ENCODE results near the gene CD48.
"Not testable (repeated sequence)": the region's sequence is repeated elsewhere in the genome, so short reads cannot be mapped to it uniquely, and the experiment has no call there.

Gene CD48

DNA sequence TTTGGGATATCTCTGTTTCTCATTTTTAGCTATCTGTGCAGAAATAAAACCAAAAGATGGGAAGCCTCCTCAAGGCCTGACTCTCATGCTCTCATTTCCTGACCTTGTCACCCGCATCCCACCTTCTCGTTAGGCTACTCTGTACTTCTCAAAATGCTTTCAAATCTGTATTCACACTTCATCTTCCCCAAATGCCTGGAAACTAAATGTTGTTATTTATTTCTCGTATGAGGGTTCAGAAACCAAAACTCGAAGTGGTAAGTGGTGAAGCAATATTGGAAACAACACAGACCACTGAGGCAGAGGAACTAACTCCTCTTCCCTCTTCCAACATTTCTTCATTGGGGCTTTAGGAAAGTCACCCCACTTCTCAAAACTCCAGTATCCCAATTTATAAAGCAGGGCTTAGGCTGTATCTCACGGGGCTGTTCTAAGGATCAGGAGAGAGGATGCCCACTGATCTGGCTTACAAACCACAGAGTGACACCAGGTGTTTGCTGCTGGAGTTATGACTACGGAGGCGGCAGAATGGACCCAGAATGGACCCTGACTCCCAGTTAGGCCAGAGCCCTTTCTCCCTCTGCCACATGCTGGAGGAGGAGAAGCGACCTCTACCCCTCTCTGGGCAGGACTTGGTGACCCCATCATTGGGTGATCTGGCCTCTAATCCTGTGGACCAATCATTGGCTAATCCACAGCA, 31.0 kb upstream of the CD48 start:
- Histone ChIP-seq H3K36me3 (no peaks in the 10 kb centered on the region), H3K4me1 (no peaks in the 10 kb centered on the region), H3K9ac (no peak overlapping the region), H3K9me3 (no peaks in the 10 kb centered on the region), H4K20me1 (no peaks in the 10 kb centered on the region), H3K27ac (no peak overlapping the region), H3K4me2 (no peak overlapping the region), H3K4me3 (no peak overlapping the region), H3K27me3 (no peaks in the 10 kb centered on the region)
- no peak for TF ChIP-seq Cebpa-rat (IDR thresholded peaks at IDR 0.05)

DNA sequence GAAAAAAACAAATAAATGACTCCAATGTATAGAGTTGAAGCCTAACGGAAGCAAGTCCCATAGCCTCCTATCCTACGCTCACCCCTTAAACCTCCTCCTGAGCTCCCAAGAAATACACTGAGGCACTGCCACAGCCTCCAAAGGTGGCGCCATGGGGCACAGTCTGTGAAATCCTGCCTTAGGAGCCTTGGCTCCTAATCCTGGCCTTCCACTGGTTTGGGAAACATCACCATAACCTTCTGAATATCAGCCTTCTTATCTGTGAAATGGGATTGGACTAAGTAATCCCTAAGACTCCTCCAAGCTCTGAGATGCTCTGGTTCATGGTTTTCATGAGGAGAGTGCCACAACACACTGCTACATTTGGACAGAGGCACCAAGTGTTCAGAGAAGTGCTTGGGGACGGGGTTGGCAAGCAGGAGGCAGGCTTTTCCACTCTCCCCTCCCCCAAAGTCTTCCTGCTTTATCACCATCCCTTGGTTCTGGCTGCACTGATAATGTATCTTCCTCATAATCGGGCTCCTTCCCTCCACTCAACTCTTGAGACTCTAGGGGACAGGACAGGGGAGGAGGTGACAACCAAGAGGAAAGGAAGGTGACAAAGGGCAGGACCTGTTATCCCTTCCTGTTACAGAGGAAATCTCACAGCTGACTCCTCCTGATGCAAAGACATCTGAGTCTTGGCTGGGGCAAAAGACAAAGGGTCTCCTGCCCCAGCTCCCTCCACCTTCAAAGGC, 30.2 kb upstream of the CD48 start:
- no peaks in the 10 kb centered on the region for H3K4me1 ChIP-seq
- no peak overlapping the region for H3K27ac ChIP-seq
- TF ChIP-seq Cebpa-rat (IDR thresholded peaks at IDR 0.05) = no peak
- no peaks in the 10 kb centered on the region for H3K27me3 ChIP-seq
- no peak overlapping the region for H3K4me3 ChIP-seq
- no peaks in the 10 kb centered on the region for H3K36me3 ChIP-seq
- H3K9me3 ChIP-seq = peaks cover 7% of the 10 kb centered on the region
- H3K4me2 ChIP-seq = no peak overlapping the region
- H4K20me1 ChIP-seq = no peaks in the 10 kb centered on the region
- no peak overlapping the region for H3K9ac ChIP-seq

DNA sequence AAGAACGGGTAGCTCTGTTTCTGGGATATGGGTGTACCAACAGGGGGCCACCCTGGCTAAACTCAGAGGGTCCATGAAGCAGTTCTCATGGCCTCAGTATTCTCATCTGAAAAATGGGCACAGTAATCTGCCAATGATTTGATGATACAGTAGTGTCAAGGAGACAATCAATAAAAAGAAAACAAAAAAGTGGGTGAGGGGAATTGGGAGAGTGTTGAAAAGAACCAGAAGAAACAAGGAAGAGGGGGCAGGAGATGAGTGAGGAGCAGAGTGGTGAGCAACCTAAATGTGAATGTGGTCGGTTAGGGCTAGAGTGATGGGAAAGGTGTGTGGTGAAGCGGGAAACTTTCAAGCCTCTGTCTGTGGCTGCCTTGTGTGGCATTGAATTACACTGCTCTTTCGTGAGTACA, 29.5 kb upstream of the CD48 start:
- Histone ChIP-seq H3K4me2 (no peak overlapping the region), H3K27me3 (no peaks in the 10 kb centered on the region), H3K4me1 (no peaks in the 10 kb centered on the region), H3K36me3 (no peaks in the 10 kb centered on the region), H3K4me3 (no peak overlapping the region), H3K9me3 (peaks cover 12% of the 10 kb centered on the region), H4K20me1 (no peaks in the 10 kb centered on the region), H3K9ac (no peak overlapping the region), H3K27ac (no peak overlapping the region)
- no peak for TF ChIP-seq Cebpa-rat (IDR thresholded peaks at IDR 0.05)

DNA sequence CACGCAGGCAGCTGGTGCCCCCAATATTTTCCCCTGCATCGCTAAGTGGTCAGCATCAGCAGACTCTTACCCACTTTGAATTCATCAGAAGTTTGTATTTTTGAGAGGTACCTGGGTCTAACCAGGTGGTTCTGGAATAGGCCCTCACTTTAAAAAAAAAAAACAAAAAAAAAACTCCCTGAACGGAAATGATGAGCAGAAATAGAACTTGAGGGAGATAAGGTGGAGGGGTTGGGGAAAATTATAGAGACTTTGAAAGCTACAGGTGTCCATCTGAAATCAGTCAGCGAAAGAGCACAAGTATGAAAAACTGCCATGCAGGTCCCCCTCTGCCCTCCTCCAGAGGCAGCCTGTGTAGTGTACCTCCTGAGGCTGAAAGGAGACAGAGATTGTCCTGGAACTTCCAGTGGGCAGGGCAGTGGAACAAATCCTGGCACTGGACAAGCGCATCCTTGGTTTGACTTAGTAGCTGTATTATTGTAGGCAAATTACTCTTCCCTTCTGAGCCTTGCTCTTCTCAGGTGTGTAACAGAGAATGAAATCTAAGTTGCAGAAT, 28.6 kb upstream of the CD48 start:
- Histone ChIP-seq H3K4me2 (no peak overlapping the region), H3K9me3 (peaks cover 16% of the 10 kb centered on the region), H3K27me3 (no peaks in the 10 kb centered on the region), H4K20me1 (no peaks in the 10 kb centered on the region), H3K36me3 (no peaks in the 10 kb centered on the region), H3K9ac (no peak overlapping the region), H3K4me1 (no peaks in the 10 kb centered on the region), H3K4me3 (no peak overlapping the region), H3K27ac (no peak overlapping the region)
- no peak for TF ChIP-seq Cebpa-rat (IDR thresholded peaks at IDR 0.05)

DNA sequence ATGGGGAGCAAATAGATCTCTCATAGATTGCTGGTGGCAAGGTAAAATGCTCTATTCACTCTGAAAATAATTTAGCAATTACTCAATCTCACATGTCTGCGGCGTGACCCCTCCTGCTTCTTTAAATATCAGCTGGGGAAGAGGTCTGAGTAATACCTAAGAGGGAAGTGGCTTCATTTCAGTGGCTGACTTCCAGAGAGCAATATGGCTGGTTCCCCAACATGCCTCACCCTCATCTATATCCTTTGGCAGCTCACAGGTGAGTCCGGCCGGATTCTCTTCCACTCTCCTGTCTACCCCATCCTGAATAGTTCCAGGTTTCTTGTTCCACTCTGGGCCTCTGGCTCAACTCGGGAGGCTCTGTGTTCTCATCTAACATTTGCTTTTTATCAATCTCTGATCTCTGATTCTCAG, 27.5 kb upstream of the CD48 start, which contains the start of gene SLAMF7:
Gene SLAMF7, plus strand, starts transcription at position 150 of the 414 bp plus-strand sequence. Its CDS starts 55 bp downstream, at position 205.
- Histone ChIP-seq H3K4me2 (no peak within 1 kb of the TSS), H3K27ac (no peak within 1 kb of the TSS), H3K27me3 (no peaks in the 10 kb centered on the region), H3K9ac (no peak within 1 kb of the TSS), H4K20me1 (no peaks in the 10 kb centered on the region), H3K36me3 (no peaks in the 10 kb centered on the region), H3K4me3 (no peak within 1 kb of the TSS), H3K9me3 (peaks cover 19% of the 10 kb centered on the region), H3K4me1 (peaks cover under 1% of the 10 kb centered on the region; the same call in 1 of the 2 replicates)
- TF ChIP-seq Cebpa-rat (IDR thresholded peaks at IDR 0.05) = no peak

DNA sequence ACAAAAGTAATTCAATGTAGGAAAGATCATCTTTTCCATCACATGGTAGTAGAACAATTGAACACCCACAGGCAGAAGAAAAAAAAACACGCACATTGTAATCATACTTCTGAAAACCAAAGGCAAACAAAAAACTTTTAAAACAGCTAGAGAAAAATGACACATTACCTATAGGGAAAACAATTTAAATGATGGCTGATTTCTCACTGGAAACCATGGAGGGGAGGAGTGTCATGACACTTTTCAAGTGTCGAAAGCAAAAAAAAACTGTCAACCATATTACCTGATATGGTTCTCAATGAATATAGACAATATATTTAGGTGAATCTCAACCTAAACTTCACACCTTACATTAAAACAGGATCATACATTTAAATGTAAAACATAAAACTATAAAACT, 26.6 kb upstream of the CD48 start:
- no peak overlapping the region for H3K9ac ChIP-seq
- peaks cover 19% of the 10 kb centered on the region for H3K9me3 ChIP-seq
- no peaks in the 10 kb centered on the region for H3K36me3 ChIP-seq
- no peak overlapping the region for H3K27ac ChIP-seq
- H4K20me1 ChIP-seq = no peaks in the 10 kb centered on the region
- no peak overlapping the region for H3K4me2 ChIP-seq
- TF ChIP-seq Cebpa-rat (IDR thresholded peaks at IDR 0.05) = no peak
- H3K4me3 ChIP-seq = no peak overlapping the region
- H3K4me1 ChIP-seq = peaks cover 8% of the 10 kb centered on the region
- no peaks in the 10 kb centered on the region for H3K27me3 ChIP-seq

DNA sequence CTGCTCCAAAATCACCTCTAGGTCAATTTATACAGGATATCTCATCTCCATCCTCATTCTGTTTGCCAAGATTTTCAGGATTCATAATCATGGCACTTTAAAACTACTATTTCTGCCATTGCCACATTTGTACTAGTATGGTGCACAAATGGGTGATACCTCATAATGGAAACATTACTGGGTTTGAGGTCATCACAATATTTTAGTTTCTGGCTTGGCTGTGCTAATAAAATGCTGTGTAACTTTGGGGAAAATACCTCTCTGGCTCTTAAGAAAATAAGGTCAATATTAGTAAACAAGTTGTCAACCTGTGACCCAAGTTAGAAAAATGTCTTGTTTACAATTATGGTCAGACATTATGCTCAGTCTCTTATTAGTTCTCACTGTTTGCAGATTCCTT, 22.7 kb upstream of the CD48 start:
- H3K4me1 ChIP-seq = peaks cover 8% of the 10 kb centered on the region
- H3K4me2 ChIP-seq = peak overlapping the region; percentile 25; the same call in 1 of the 2 replicates
- H3K27me3 ChIP-seq = no peaks in the 10 kb centered on the region
- H3K4me3 ChIP-seq = no peak overlapping the region
- no peak overlapping the region for H3K9ac ChIP-seq
- no peaks in the 10 kb centered on the region for H3K36me3 ChIP-seq
- no peak overlapping the region for H3K27ac ChIP-seq
- H4K20me1 ChIP-seq = no peaks in the 10 kb centered on the region
- TF ChIP-seq Cebpa-rat (IDR thresholded peaks at IDR 0.05) = no peak
- peaks cover 19% of the 10 kb centered on the region for H3K9me3 ChIP-seq

DNA sequence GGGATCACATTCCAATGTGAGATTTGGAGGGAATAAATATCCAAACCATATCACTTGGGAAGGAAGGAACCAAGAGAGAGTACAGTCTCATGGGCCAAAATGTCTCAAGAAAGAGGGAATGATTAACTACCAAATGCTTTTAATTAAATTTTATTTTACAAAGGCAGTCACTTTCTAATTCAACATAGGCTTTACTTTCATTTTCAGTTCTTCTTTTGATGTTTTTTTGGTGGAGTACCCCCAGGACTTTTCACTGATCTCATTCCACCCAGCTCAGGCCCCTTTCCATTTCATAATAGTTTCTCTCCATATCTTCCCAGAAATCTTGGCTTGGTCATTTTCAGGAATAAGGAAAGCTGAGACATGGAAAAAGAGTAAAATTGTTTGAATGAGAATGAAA, 22.3 kb upstream of the CD48 start:
- H3K27ac ChIP-seq = no peak overlapping the region
- no peaks in the 10 kb centered on the region for H3K27me3 ChIP-seq
- H3K4me1 ChIP-seq = peaks cover 8% of the 10 kb centered on the region
- no peaks in the 10 kb centered on the region for H4K20me1 ChIP-seq
- no peak for TF ChIP-seq Cebpa-rat (IDR thresholded peaks at IDR 0.05)
- no peaks in the 10 kb centered on the region for H3K36me3 ChIP-seq
- no peak overlapping the region for H3K4me3 ChIP-seq
- peak overlapping the region; percentile 25 for H3K4me2 ChIP-seq
- H3K9ac ChIP-seq = no peak overlapping the region
- peaks cover 19% of the 10 kb centered on the region for H3K9me3 ChIP-seq

DNA sequence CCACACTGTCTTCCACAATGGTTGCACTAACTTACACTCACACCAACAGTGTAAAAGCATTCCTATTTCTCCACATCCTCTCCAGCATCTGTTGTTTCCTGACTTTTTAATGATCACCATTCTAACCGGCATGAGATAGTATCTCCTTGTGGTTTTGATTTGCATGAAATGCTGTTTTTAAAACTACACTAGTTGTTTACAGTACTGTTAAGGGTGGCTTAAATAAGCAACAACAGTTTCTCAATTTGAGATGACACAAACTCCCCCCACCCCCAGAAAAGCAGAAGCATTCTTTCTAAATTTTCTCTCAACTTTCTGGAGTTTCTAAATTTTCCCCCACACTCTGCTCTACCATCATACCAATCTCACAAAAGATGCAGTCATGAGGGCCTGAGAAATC, 20.4 kb upstream of the CD48 start:
- Histone ChIP-seq H3K4me1 (peaks cover 12% of the 10 kb centered on the region), H3K27me3 (no peaks in the 10 kb centered on the region), H3K9me3 (peaks cover 14% of the 10 kb centered on the region), H3K9ac (no peak overlapping the region), H3K27ac (no peak overlapping the region), H4K20me1 (no peaks in the 10 kb centered on the region), H3K4me3 (no peak overlapping the region), H3K4me2 (no peak overlapping the region), H3K36me3 (no peaks in the 10 kb centered on the region)
- TF ChIP-seq Cebpa-rat (IDR thresholded peaks at IDR 0.05) = no peak

DNA sequence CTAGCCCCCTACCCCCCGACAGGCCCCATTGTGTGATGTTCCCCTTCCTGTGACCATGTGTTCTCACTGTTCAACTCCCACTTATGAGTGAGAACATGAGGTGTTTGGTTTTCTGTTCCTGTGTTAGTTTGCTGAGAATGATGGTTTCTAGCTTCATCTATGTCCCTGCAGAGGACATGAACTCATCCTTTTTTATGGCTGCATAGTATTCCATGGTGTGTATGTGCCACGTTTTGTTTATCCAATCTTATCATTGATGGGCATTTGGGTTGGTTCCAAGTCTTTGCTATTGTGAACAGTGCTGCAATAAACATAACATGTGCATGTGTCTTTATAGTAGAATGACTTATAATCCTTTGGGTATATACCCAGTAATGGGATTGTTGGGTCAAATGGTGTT, 19.9 kb upstream of the CD48 start:
- H3K9me3 ChIP-seq = peaks cover 12% of the 10 kb centered on the region
- not testable (repeated sequence) for H3K36me3 ChIP-seq, H3K4me3 ChIP-seq, H3K27me3 ChIP-seq, H3K9ac ChIP-seq, H4K20me1 ChIP-seq, H3K4me2 ChIP-seq, H3K27ac ChIP-seq
- peaks cover 16% of the 10 kb centered on the region for H3K4me1 ChIP-seq
